ENCODE data around the gene BPI. TPM values are rescaled to one million over a fixed set of nuclear protein-coding genes. Genes with fewer than 3 reads are reported as not detected.
A peak's percentile ranks its signal among the peaks of the same experiment; 100 is the strongest.

Gene BPI
- total and polyA plus RNA-seq, 2 donors from 2014 or later, result 0.16 to 1.5 TPM

DNA sequence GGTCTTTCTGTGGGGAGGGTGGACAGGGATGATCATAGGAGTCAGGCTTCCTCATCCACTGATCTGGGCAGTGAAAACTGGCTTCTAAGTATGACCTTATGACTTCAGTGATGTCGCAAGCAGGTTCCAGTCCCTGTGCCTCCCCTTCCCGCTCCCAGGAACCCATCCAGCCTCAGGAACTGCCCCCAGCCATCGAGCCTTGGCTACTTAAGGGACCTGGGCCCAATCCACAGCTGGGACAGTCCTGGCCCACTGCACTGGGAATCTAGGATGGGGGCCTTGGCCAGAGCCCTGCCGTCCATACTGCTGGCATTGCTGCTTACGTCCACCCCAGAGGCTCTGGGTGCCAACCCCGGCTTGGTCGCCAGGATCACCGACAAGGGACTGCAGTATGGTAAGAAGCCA, 42.3 kb downstream of the BPI start, which contains the start of gene LBP:
LBP (plus strand) TSS at position 236 of the 405 bp plus-strand sequence; CDS start at position 271, 35 bp downstream.
- intact Hi-C loops (cut with DNase I), result no loop called here
- H3K27me3 ChIP-seq (ENCODE audit: control insufficient read depth, insufficient read depth, low read length), result no peaks in the 10 kb centered on the region
- H3K36me3 ChIP-seq (ENCODE audit: control insufficient read depth in 2 of 3, insufficient read depth in 3 of 3, low read length in 3 of 3), result no peaks in the 10 kb centered on the region
- no peaks in the 10 kb centered on the region for H3K9me3 ChIP-seq (ENCODE audit: control insufficient read depth in 2 of 3, insufficient read depth in 1 of 3, low read length in 3 of 3)
- TF ChIP-seq, protein P1, sequence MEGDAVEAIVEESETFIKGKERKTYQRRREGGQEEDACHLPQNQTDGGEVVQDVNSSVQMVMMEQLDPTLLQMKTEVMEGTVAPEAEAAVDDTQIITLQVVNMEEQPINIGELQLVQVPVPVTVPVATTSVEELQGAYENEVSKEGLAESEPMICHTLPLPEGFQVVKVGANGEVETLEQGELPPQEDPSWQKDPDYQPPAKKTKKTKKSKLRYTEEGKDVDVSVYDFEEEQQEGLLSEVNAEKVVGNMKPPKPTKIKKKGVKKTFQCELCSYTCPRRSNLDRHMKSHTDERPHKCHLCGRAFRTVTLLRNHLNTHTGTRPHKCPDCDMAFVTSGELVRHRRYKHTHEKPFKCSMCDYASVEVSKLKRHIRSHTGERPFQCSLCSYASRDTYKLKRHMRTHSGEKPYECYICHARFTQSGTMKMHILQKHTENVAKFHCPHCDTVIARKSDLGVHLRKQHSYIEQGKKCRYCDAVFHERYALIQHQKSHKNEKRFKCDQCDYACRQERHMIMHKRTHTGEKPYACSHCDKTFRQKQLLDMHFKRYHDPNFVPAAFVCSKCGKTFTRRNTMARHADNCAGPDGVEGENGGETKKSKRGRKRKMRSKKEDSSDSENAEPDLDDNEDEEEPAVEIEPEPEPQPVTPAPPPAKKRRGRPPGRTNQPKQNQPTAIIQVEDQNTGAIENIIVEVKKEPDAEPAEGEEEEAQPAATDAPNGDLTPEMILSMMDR (IDR thresholded peaks at IDR 0.05; ENCODE audit: borderline replicate concordance, extremely low read depth, insufficient read depth), result no peak
- H3K4me1 ChIP-seq (ENCODE audit: control insufficient read depth in 2 of 3, insufficient read depth in 2 of 3, low read depth in 1 of 3, low read length in 3 of 3), result peaks cover 0 to 15% (median 8%) of the 10 kb centered on the region in 3 donors
- no peak within 1 kb of the TSS for H3K9ac ChIP-seq (ENCODE audit: low read length in 3 of 3)
- H3K27ac ChIP-seq (ENCODE audit: low read depth in 2 of 2, low read length in 2 of 2), result peak within 1 kb of the TSS; percentile 40 to 43
- no peak within 1 kb of the TSS for H3K4me3 ChIP-seq (ENCODE audit: low read length in 3 of 3)
- DNase-seq (no peak), FAIRE-seq (no peak)

DNA sequence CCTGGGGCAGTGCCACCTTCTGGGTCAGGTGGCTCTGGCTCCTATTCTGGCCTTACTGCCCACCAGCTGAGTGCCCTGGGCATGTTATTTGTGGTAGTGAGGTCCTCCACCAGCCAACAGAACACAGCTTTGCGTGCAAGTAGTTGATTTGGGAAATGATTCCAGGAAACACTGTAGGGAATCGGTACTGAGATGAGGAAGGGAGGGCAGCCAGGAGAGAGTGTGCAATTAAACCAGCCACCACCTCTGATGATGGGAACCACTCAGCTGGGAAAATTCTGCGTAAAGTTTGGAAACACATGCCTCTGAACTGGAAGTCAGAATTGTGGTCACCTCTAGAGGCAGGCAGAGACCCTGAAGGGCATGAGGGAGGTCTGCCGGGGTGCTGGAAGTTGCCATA, 42.8 kb downstream of the BPI start:
- Histone ChIP-seq H3K27me3 (ENCODE audit: control insufficient read depth, insufficient read depth, low read length) (no peaks in the 10 kb centered on the region), H3K9ac (ENCODE audit: low read length in 3 of 3) (no peak overlapping the region), H3K27ac (ENCODE audit: low read depth in 2 of 2, low read length in 2 of 2) (peak overlapping the region in 1 of 2 donors; percentile 40), H3K4me3 (ENCODE audit: low read length in 3 of 3) (no peak overlapping the region), H3K4me1 (ENCODE audit: control insufficient read depth in 2 of 3, insufficient read depth in 2 of 3, low read depth in 1 of 3, low read length in 3 of 3) (peaks cover 0 to 15% (median 10%) of the 10 kb centered on the region in 3 donors), H3K36me3 (ENCODE audit: control insufficient read depth in 2 of 3, insufficient read depth in 3 of 3, low read length in 3 of 3) (no peaks in the 10 kb centered on the region), H3K9me3 (ENCODE audit: control insufficient read depth in 2 of 3, insufficient read depth in 1 of 3, low read length in 3 of 3) (no peaks in the 10 kb centered on the region)
- TF ChIP-seq, protein P1 (IDR thresholded peaks at IDR 0.05; ENCODE audit: borderline replicate concordance, extremely low read depth, insufficient read depth), result no peak
- FAIRE-seq, result no peak
- DNase-seq, result no peak
- intact Hi-C loops (cut with DNase I), result no loop called here

DNA sequence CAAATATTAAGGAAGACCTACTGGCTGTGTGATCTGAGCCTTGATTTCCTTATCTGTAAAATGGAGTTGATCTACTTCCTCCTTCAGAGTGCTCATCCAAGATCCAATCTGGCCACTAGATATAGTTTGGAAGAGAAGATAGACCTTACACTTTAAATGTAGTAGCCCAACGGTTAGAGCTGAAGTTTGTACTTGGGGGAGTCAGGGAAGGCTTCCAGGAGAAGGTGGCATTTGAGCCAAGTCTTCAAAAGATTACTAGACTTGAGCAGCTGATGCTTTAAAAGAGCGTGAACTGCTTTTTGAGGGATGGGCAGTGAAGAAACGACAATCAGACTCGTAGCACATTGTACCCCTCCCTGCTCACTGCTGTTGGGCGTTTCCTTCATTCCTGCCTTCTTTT, 45.9 kb downstream of the BPI start:
- intact Hi-C loops (cut with DNase I), result no loop called here
- FAIRE-seq (no peak), DNase-seq (no peak)
- Histone ChIP-seq H3K36me3 (ENCODE audit: control insufficient read depth in 2 of 3, insufficient read depth in 3 of 3, low read length in 3 of 3) (no peaks in the 10 kb centered on the region), H3K4me1 (ENCODE audit: control insufficient read depth in 2 of 3, insufficient read depth in 2 of 3, low read depth in 1 of 3, low read length in 3 of 3) (peaks cover 2 to 22% (median 6%) of the 10 kb centered on the region in 3 donors), H3K9ac (ENCODE audit: low read length in 3 of 3) (no peak overlapping the region), H3K27ac (ENCODE audit: low read depth in 2 of 2, low read length in 2 of 2) (no peak overlapping the region), H3K27me3 (ENCODE audit: control insufficient read depth, insufficient read depth, low read length) (no peaks in the 10 kb centered on the region), H3K9me3 (ENCODE audit: control insufficient read depth in 2 of 3, insufficient read depth in 1 of 3, low read length in 3 of 3) (no peaks in the 10 kb centered on the region), H3K4me3 (ENCODE audit: low read length in 3 of 3) (no peak overlapping the region)
- TF ChIP-seq, protein P1 (IDR thresholded peaks at IDR 0.05; ENCODE audit: borderline replicate concordance, extremely low read depth, insufficient read depth), result no peak
